ACC112 (cell line): Measurements from ENCODE around the gene GDI1.

Experiments used
- H2AFZ ChIP-seq: fragments of 200-600 bp; sonication (generic); one replicate; pipeline ENCODE4 v1.6.0; 2017; ENCODE audit warnings: antibody characterized with exemption, low read length; ENCODE audit not compliant: unreplicated experiment
- H3K27ac ChIP-seq: fragments of 200-600 bp; sonication (generic); 2 replicates; pipeline ENCODE4 v1.5.1; 2014; ENCODE audit warnings: low read depth, mild to moderate bottlenecking, antibody characterized with exemption, low read length, moderate library complexity
- H3K27me3 ChIP-seq: fragments of 200-600 bp; sonication (generic); 2 replicates; pipeline ENCODE4 v1.6.1; 2014; ENCODE audit warnings: mild to moderate bottlenecking, antibody characterized with exemption, low read length, moderate library complexity, mixed read lengths; ENCODE audit not compliant: insufficient read depth
- H3K36me3 ChIP-seq: fragments of 200-600 bp; sonication (generic); 2 replicates; pipeline ENCODE4 v1.6.1; 2016; ENCODE audit warnings: mild to moderate bottlenecking, antibody characterized with exemption, low read length, moderate library complexity, mixed read lengths; ENCODE audit not compliant: insufficient read depth
- H3K4me1 ChIP-seq: fragments of 200-600 bp; sonication (generic); one replicate; pipeline ENCODE4 v1.6.1; 2016; ENCODE audit warnings: low read length, mixed read lengths; ENCODE audit not compliant: insufficient read depth, unreplicated experiment, control insufficient read depth
- H3K4me3 ChIP-seq: fragments of 200-600 bp; sonication (generic); 2 replicates; pipeline ENCODE4 v1.5.1; 2014; ENCODE audit warnings: mild to moderate bottlenecking, low read depth, low read length
- H3K79me2 ChIP-seq: fragments of 200-600 bp; sonication (generic); one replicate; pipeline ENCODE4 v1.6.0; 2016; ENCODE audit warnings: low read length; ENCODE audit not compliant: control insufficient read depth, unreplicated experiment, insufficient read depth

The GDI1 gene

GRCh38 chrX:154439841-154440240 lies 2.9 kb downstream of the GDI1 start:
- H3K36me3 ChIP-seq: no peaks in the 10 kb centered on the region
- peaks cover 39% of the 10 kb centered on the region for H3K79me2 ChIP-seq

GRCh38 chrX:154440623-154441357 lies 3.8 kb downstream of the GDI1 start:
- no peaks in the 10 kb centered on the region for H3K27me3 ChIP-seq
- no peak overlapping the region for H2AFZ ChIP-seq
- H3K27ac ChIP-seq: no peak overlapping the region
- peaks cover 11% of the 10 kb centered on the region for H3K4me1 ChIP-seq
- H3K79me2 ChIP-seq: peaks cover 49% of the 10 kb centered on the region
- H3K4me3 ChIP-seq: no peak overlapping the region
- no peaks in the 10 kb centered on the region for H3K36me3 ChIP-seq

More at GRCh38 chrX:154439841-154440240, 2.9 kb downstream of the GDI1 start:
- Histone ChIP-seq H3K27ac (no peak overlapping the region), H3K4me3 (no peak overlapping the region), H3K27me3 (no peaks in the 10 kb centered on the region), H3K4me1 (peaks cover 3% of the 10 kb centered on the region), H2AFZ (no peak overlapping the region)

- Histone ChIP-seq H3K79me2 (peaks cover 57% of the 10 kb centered on the region), H3K36me3 (no peaks in the 10 kb centered on the region), H2AFZ (no peak overlapping the region), H3K4me3 (no peak overlapping the region), H3K27ac (no peak overlapping the region), H3K27me3 (no peaks in the 10 kb centered on the region), H3K4me1 (peaks cover 7% of the 10 kb centered on the region)
These were observed 4.6 kb downstream of the GDI1 start for GRCh38 chrX:154441564-154441963.

- Histone ChIP-seq H3K4me1 (peaks cover 7% of the 10 kb centered on the region), H3K27me3 (no peaks in the 10 kb centered on the region), H3K27ac (no peak overlapping the region), H3K79me2 (peaks cover 58% of the 10 kb centered on the region), H2AFZ (no peak overlapping the region), H3K4me3 (no peak overlapping the region), H3K36me3 (no peaks in the 10 kb centered on the region)
These were observed 5.2 kb downstream of the GDI1 start for GRCh38 chrX:154441984-154442707.

GRCh38 chrX:154443479-154443910 lies 6.5 kb downstream of the GDI1 start:
- no peaks in the 10 kb centered on the region for H3K27me3 ChIP-seq
- peak overlapping the region; percentile 92 for H3K4me3 ChIP-seq
- no peaks in the 10 kb centered on the region for H3K36me3 ChIP-seq
- peaks cover 52% of the 10 kb centered on the region for H3K79me2 ChIP-seq
- no peak overlapping the region for H2AFZ ChIP-seq
- H3K27ac ChIP-seq: peak overlapping the region; percentile 53
- peaks cover 7% of the 10 kb centered on the region for H3K4me1 ChIP-seq

- Histone ChIP-seq H3K36me3 (no peaks in the 10 kb centered on the region), H3K4me3 (peak within 1 kb of the TSS; percentile 92), H2AFZ (no peak within 1 kb of the TSS), H3K4me1 (peaks cover 7% of the 10 kb centered on the region), H3K79me2 (peaks cover 46% of the 10 kb centered on the region), H3K27me3 (no peaks in the 10 kb centered on the region), H3K27ac (peak within 1 kb of the TSS; percentile 53)
These were observed 7.2 kb downstream of the GDI1 start, which contains the start of gene FAM50A for GRCh38 chrX:154443992-154444754. Gene FAM50A, plus strand, starts transcription at chrX:154444141. Its CDS starts 95 bp downstream, at chrX:154444236.

GRCh38 chrX:154444755-154445246 lies 7.8 kb downstream of the GDI1 start:
- H3K4me1 ChIP-seq: peaks cover 7% of the 10 kb centered on the region
- peak overlapping the region; percentile 50; the same call in 1 of the 2 replicates for H3K27ac ChIP-seq
- H3K36me3 ChIP-seq: no peaks in the 10 kb centered on the region
- H2AFZ ChIP-seq: no peak overlapping the region
- H3K27me3 ChIP-seq: no peaks in the 10 kb centered on the region
- H3K4me3 ChIP-seq: peak overlapping the region; percentile 92
- peaks cover 40% of the 10 kb centered on the region for H3K79me2 ChIP-seq

GRCh38 chrX:154445776-154446175 lies 8.8 kb downstream of the GDI1 start:
- Histone ChIP-seq H3K4me1 (peaks cover 7% of the 10 kb centered on the region), H3K4me3 (peak overlapping the region; percentile 92; the same call in 1 of the 2 replicates), H3K27ac (no peak overlapping the region), H2AFZ (no peak overlapping the region), H3K79me2 (peaks cover 30% of the 10 kb centered on the region), H3K27me3 (no peaks in the 10 kb centered on the region), H3K36me3 (no peaks in the 10 kb centered on the region)

- Histone ChIP-seq H3K27me3 (no peaks in the 10 kb centered on the region), H3K36me3 (no peaks in the 10 kb centered on the region)
These were observed 9.5 kb downstream of the GDI1 start for GRCh38 chrX:154446430-154446829.

GRCh38 chrX:154448484-154448883 lies 11.5 kb downstream of the GDI1 start:
- no peak overlapping the region for H3K27ac ChIP-seq
- peaks cover 7% of the 10 kb centered on the region for H3K4me1 ChIP-seq
- no peaks in the 10 kb centered on the region for H3K36me3 ChIP-seq
- no peaks in the 10 kb centered on the region for H3K27me3 ChIP-seq
- no peak overlapping the region for H2AFZ ChIP-seq
- peaks cover 30% of the 10 kb centered on the region for H3K79me2 ChIP-seq
- no peak overlapping the region for H3K4me3 ChIP-seq

More at GRCh38 chrX:154446430-154446829, 9.5 kb downstream of the GDI1 start:
- no peak overlapping the region for H3K4me3 ChIP-seq
- no peak overlapping the region for H3K27ac ChIP-seq
- H2AFZ ChIP-seq: no peak overlapping the region
- H3K79me2 ChIP-seq: peaks cover 30% of the 10 kb centered on the region
- H3K4me1 ChIP-seq: peaks cover 7% of the 10 kb centered on the region
